Neutrophil (primary cell): ENCODE measurements around the gene GIPC1.

Experiments
- H3K27ac ChIP-seq: fragments of 200-600 bp; sonication (generic); 2 replicates; pipeline ENCODE4 v1.5.1; 2016; ENCODE audit warnings: mild to moderate bottlenecking, moderate library complexity
- H3K27me3 ChIP-seq: fragments of 200-600 bp; sonication (generic); 2 replicates; pipeline ENCODE4 v1.6.0; 2016; ENCODE audit warnings: mild to moderate bottlenecking
- H3K36me3 ChIP-seq: fragments of 200-600 bp; sonication (generic); 2 replicates; pipeline ENCODE4 v1.5.1; 2017
- H3K4me1 ChIP-seq, 2 experiments: fragments of 200-600 bp in 1 of 2; sonication (generic) in 1 of 2; 1 replicate in 1 of 2; 2 replicates in 1 of 2; pipeline versions ENCODE4 v1.5.1 to v1.6.1; 2013 to 2016; ENCODE audit warnings: low read depth in 1 of 2, low read length in 1 of 2, mild to moderate bottlenecking in 1 of 2, moderate library complexity in 1 of 2; ENCODE audit not compliant: control insufficient read depth in 1 of 2, insufficient read depth in 1 of 2
- H3K4me3 ChIP-seq, 2 experiments: fragments of 200-600 bp in 1 of 2; sonication (generic) in 1 of 2; 1 replicate in 1 of 2; 2 replicates in 1 of 2; pipeline ENCODE4 v1.5.1; 2013 to 2016; ENCODE audit warnings: low read depth in 1 of 2, low read length in 1 of 2, mild to moderate bottlenecking in 1 of 2, moderate library complexity in 1 of 2
- H3K9me3 ChIP-seq: fragments of 200-600 bp; sonication (generic); 2 replicates; pipeline ENCODE4 v1.5.1; 2016
- TF ChIP-seq, protein P1 (sequence below): fragments of 200-600 bp; sonication (generic); IDR thresholded peaks from 2 replicates; pipeline ENCODE4 v1.5.1; 2016; ENCODE audit warnings: antibody characterized with exemption

Gene GIPC1

DNA sequence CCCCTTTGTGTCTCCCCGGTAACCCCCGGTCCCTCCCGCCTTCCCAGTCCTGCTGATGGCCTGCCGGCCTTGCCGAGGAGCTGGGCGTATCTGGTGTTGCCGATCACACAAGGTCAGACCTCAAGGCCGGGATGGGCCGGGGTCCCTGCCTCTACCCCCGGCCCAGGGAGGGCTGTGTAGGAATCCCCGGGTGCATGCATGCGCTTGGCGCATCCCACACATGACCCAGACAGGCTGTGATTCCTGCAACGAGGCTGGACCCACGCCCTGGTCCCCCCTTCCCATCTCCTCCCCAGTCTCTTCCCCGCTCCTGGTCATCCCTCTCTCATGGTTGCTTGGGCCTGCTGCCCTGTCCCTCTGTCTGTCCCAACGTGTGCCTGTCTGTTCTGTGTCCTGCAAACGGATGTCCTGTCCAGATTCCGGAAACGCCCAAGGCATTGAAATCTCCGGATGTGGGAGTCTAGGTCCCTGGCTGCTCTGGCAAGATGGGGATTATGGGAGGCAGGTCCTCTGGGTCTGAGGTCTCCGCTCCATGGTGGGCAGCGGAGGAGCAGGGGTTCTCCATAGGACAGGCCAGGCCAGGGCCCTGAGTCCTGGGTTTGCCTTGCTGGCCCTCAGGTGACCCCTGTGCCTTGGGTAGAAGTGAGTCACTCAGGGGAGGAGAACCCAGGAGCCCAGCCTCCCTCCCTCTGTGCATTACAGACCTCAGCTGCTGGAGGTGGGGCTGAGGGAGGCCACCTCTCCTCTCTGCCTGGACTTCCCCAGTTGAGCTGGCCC lies 61.2 kb downstream of the GIPC1 start:
- no peaks in the 10 kb centered on the region for H3K36me3 ChIP-seq
- H3K4me1 ChIP-seq: peaks cover 65 to 72% of the 10 kb centered on the region in 2 experiments
- H3K27ac ChIP-seq: peak overlapping the region; percentile 58
- H3K27me3 ChIP-seq: peaks cover 9% of the 10 kb centered on the region
- no peaks in the 10 kb centered on the region for H3K9me3 ChIP-seq
- TF ChIP-seq, protein P1, sequence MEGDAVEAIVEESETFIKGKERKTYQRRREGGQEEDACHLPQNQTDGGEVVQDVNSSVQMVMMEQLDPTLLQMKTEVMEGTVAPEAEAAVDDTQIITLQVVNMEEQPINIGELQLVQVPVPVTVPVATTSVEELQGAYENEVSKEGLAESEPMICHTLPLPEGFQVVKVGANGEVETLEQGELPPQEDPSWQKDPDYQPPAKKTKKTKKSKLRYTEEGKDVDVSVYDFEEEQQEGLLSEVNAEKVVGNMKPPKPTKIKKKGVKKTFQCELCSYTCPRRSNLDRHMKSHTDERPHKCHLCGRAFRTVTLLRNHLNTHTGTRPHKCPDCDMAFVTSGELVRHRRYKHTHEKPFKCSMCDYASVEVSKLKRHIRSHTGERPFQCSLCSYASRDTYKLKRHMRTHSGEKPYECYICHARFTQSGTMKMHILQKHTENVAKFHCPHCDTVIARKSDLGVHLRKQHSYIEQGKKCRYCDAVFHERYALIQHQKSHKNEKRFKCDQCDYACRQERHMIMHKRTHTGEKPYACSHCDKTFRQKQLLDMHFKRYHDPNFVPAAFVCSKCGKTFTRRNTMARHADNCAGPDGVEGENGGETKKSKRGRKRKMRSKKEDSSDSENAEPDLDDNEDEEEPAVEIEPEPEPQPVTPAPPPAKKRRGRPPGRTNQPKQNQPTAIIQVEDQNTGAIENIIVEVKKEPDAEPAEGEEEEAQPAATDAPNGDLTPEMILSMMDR: no peak
- peak overlapping the region; percentile 71 to 77 for H3K4me3 ChIP-seq

DNA sequence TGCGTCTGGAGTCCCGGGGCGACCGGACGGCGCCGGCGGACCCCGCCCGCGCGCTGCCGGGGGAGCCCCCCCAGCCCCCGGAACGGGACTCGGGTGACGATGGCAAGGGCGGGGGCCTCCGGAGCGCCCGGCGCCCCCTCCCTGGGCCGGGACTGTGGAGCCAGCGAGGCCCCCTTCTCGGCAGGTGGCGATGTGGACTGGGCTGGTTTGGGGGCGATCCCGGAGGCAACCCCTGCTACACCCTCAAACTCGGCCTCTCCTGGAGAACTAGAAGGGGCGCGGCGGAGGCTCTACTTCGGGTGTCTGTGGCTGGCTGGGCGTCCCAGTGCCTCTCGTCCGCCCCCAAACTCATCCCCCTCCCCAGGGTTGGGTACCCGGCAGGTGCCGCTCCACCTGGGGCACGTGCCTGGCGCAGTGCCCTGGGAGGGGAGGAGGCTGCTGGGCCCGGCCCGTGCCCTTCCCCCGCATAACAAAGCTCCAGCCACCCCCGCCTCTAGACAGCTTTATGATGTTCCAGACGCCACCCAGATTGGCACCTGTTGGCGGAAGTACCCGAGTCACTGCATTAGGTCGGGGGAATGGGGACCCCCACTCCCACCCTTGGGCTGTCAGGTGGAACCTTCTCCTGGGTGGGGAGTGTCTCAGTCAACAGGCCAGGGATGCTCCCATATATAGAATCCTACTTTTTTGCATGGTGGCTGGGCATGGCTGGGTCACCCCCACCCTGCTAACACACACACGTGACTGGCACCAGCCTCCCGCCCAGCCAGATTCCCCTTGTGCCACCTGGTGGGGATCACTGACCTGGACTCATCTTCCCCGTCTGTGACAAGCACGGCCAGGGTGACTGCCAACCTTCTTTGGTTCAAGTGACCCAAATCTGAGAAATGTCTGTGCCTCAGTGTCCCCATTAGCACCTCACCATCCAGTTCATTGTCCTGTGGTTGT lies 62.1 kb downstream of the GIPC1 start:
- peaks cover 12% of the 10 kb centered on the region for H3K27me3 ChIP-seq
- H3K4me1 ChIP-seq: peaks cover 56 to 63% of the 10 kb centered on the region in 2 experiments
- TF ChIP-seq, protein P1: no peak
- peak overlapping the region; percentile 71 to 77 for H3K4me3 ChIP-seq
- no peaks in the 10 kb centered on the region for H3K36me3 ChIP-seq
- no peaks in the 10 kb centered on the region for H3K9me3 ChIP-seq
- H3K27ac ChIP-seq: peak overlapping the region; percentile 58

DNA sequence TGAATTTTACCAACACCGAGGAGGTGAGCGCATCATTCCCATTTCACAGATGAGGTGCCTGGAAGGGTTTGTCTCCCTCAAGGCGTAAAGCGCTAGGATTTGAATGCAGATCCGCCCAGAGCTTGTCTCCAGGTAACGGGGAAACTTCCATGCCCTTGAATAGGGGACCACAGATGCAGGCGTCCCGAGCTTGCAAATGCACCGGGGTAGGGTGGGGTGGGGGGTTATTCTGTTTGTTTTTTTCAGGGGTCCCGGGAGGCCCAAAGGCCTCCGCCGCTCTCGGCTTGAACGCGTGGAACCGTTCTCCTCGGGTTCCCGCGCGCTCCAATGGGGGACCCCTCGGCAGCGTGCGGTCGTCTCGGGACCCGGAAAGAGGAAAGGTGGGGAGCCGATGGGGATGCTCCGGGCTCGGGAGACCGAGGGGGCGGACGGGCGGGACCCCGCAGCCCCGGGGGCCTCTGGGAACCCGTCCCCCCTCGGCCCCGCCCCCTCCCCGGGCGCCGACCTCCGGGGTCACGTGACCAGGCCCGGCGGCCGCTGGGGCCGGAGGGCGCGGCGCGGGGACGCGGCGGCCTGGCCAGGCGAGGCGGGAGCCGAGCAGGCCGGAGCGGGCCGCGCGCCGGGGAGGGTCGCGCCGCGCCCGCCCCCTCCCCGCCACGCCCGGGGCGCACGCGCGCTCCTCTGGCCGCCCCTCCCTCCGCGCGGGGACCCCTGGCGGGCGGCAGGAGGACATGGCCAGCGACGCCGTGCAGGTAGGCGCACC lies 63.0 kb downstream of the GIPC1 start, which contains the start of gene PKN1:
TSS of gene PKN1 (plus strand) at position 516 of the 763 bp plus-strand sequence. CDS start at position 732, 216 bp downstream.
- TF ChIP-seq, protein P1: no peak
- peaks cover 48 to 55% of the 10 kb centered on the region in 2 experiments for H3K4me1 ChIP-seq
- peak within 1 kb of the TSS; percentile 58 for H3K27ac ChIP-seq
- peaks cover 12% of the 10 kb centered on the region for H3K27me3 ChIP-seq
- no peaks in the 10 kb centered on the region for H3K9me3 ChIP-seq
- H3K36me3 ChIP-seq: no peaks in the 10 kb centered on the region
- peak within 1 kb of the TSS; percentile 71 to 77 for H3K4me3 ChIP-seq

DNA sequence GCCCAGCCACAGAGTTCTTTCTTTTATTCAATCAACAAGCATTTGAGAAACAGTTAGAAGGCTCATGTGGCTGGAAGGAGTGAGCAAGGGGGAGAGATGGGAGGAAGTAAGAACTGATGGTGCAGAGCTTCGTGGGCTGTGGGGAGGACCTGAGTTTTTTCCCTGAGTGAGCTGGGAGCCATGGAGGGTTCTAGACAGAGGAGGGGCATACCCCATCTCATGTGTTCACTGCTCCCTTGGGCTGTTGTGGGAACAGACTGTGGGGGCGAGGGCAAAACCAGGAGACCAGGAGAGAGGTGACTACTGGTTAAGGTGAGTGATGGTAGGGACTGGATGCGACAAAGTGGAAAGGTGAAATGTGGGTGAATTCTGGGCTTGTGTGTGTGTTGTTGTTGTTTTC lies 65.2 kb downstream of the GIPC1 start:
- TF ChIP-seq, protein P1: no peak
- Histone ChIP-seq H3K4me1 (peaks cover 35 to 36% of the 10 kb centered on the region in 2 experiments), H3K4me3 (no peak overlapping the region), H3K36me3 (no peaks in the 10 kb centered on the region), H3K27ac (no peak overlapping the region), H3K27me3 (peaks cover 12% of the 10 kb centered on the region), H3K9me3 (no peaks in the 10 kb centered on the region)

DNA sequence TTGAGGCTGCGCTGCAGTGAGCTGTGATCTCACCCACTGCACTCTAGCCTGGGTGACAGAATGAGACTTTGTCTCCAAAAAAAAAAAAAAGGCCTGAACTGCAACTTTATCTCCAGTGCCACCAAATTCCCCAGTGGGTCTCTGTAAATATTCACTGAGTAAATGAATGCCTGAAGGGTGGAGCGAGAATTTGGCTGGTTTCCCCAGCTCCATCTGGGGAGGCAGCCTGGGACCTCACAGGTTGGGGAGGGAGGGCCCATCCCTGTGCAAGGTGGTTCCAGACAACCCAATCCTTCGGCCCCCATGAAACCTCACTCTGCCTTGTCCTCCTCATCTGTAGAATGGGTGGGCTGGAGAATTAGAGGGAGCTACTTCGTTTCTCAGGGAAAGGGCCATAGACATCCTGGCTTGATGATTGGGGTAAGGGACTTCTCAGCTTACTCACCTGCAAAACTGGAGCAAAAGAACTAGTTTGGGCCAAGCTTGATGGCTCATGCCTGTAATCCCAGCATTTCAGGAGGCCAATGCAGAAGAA lies 67.0 kb downstream of the GIPC1 start:
- peaks cover 12% of the 10 kb centered on the region for H3K27me3 ChIP-seq
- H3K9me3 ChIP-seq: no peaks in the 10 kb centered on the region
- no peak overlapping the region for H3K4me3 ChIP-seq
- no peaks in the 10 kb centered on the region for H3K36me3 ChIP-seq
- no peak overlapping the region for H3K27ac ChIP-seq
- H3K4me1 ChIP-seq: peaks cover 19 to 20% of the 10 kb centered on the region in 2 experiments
- TF ChIP-seq, protein P1: no peak
